Neutrophil (primary cell): ENCODE measurements around the gene ULK2.

Experiments
- H3K27ac ChIP-seq: fragments of 200-600 bp; sonication (generic); 2 replicates; pipeline ENCODE4 v1.5.1; 2016; ENCODE audit warnings: mild to moderate bottlenecking, moderate library complexity
- H3K27me3 ChIP-seq: fragments of 200-600 bp; sonication (generic); 2 replicates; pipeline ENCODE4 v1.6.0; 2016; ENCODE audit warnings: mild to moderate bottlenecking
- H3K36me3 ChIP-seq: fragments of 200-600 bp; sonication (generic); 2 replicates; pipeline ENCODE4 v1.5.1; 2017
- H3K4me1 ChIP-seq, 2 experiments: fragments of 200-600 bp in 1 of 2; sonication (generic) in 1 of 2; 1 replicate in 1 of 2; 2 replicates in 1 of 2; pipeline versions ENCODE4 v1.5.1 to v1.6.1; 2013 to 2016; ENCODE audit warnings: low read depth in 1 of 2, low read length in 1 of 2, mild to moderate bottlenecking in 1 of 2, moderate library complexity in 1 of 2; ENCODE audit not compliant: control insufficient read depth in 1 of 2, insufficient read depth in 1 of 2
- H3K4me3 ChIP-seq, 2 experiments: fragments of 200-600 bp in 1 of 2; sonication (generic) in 1 of 2; 1 replicate in 1 of 2; 2 replicates in 1 of 2; pipeline ENCODE4 v1.5.1; 2013 to 2016; ENCODE audit warnings: low read depth in 1 of 2, low read length in 1 of 2, mild to moderate bottlenecking in 1 of 2, moderate library complexity in 1 of 2
- H3K9me3 ChIP-seq: fragments of 200-600 bp; sonication (generic); 2 replicates; pipeline ENCODE4 v1.5.1; 2016
- CTCF ChIP-seq: fragments of 200-600 bp; sonication (generic); IDR thresholded peaks from 2 replicates; pipeline ENCODE4 v1.5.1; 2016; ENCODE audit warnings: antibody characterized with exemption

Gene ULK2

GRCh38 chr17:19739241-19740201 lies 128.2 kb downstream of the ULK2 start:
- TF ChIP-seq CTCF, result no peak
- Histone ChIP-seq H3K27ac (no peak overlapping the region), H3K27me3 (peaks cover 5% of the 10 kb centered on the region), H3K9me3 (no peaks in the 10 kb centered on the region), H3K36me3 (no peaks in the 10 kb centered on the region), H3K4me1 (peaks cover 2 to 3% of the 10 kb centered on the region in 2 experiments), H3K4me3 (no peak overlapping the region)

DNA sequence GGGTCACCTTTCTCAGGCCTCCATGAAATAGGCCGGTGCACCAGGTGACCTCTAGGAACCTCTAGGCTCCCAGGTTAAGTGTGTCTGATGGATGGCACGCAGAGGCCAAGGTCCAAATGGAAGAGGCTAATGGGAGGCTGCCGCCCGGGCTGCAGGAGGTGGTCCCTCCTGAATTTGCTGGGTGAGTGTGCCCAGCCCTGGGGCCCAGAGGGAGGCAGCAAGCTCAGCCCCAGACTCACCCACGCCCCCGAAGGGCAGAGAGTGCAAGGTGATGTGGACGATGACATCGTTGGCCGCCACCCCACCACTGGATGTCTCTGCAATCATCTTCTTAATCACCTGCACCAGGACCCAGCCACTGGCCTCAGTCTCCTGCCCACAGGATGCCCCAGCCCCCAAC lies 129.0 kb downstream of the ULK2 start:
- TF ChIP-seq CTCF, result no peak
- H3K9me3 ChIP-seq, result no peaks in the 10 kb centered on the region
- no peaks in the 10 kb centered on the region for H3K27me3 ChIP-seq
- no peaks in the 10 kb centered on the region for H3K36me3 ChIP-seq
- H3K4me1 ChIP-seq, result no peaks in the 10 kb centered on the region
- no peak overlapping the region for H3K27ac ChIP-seq
- H3K4me3 ChIP-seq, result no peak overlapping the region

- no peaks in the 10 kb centered on the region for H3K36me3 ChIP-seq
- H3K27me3 ChIP-seq, result no peaks in the 10 kb centered on the region
- no peaks in the 10 kb centered on the region for H3K9me3 ChIP-seq
- H3K4me1 ChIP-seq, result no peaks in the 10 kb centered on the region
- no peak overlapping the region for H3K4me3 ChIP-seq
- TF ChIP-seq CTCF, result no peak
- H3K27ac ChIP-seq, result no peak overlapping the region
Observed at GRCh38 chr17:19738073-19738449, 129.7 kb downstream of the ULK2 start.

DNA sequence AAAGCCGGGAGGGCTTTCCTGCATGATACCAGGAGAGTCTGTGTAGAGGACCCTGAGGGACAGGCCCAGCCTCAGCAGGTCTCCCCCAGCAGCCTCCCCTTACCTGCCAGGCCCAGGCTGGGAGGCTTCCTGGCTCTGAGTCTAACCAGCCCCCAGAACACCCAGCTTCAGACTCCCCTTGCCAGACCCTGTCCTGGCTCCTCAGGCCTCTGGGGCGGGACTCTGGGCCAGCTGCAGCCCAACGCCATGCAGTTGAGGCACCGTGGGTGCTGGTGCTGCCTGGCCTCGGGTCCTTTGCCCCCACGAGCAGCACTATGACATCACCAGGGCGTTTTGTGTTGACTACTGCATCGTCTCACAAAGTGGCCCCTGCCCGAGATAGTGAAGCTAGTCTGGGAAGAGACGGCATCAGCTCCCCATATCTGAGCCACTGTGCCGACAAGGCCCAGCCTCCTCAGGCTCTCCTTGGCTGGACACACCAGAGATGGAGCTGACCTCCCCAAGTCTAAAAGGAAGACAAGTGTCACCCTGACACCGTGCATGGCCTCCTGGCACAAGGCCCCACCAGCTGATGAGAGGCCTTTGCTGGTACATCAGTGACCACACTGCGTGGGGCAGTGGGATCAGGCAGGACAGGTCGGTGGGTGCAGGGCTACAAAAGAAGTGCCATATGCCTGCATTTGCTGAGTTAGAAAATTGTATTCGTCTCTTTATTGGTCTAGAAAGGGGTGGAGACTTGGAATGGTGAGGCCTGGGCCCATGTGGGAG lies 130.2 kb downstream of the ULK2 start:
- Histone ChIP-seq H3K9me3 (no peaks in the 10 kb centered on the region), H3K4me3 (no peak overlapping the region), H3K27ac (no peak overlapping the region), H3K27me3 (no peaks in the 10 kb centered on the region), H3K36me3 (no peaks in the 10 kb centered on the region), H3K4me1 (no peaks in the 10 kb centered on the region)
- no peak for TF ChIP-seq CTCF

- TF ChIP-seq CTCF, result no peak
- Histone ChIP-seq H3K27me3 (no peaks in the 10 kb centered on the region), H3K27ac (no peak overlapping the region)
Observed at GRCh38 chr17:19736071-19736470, 131.7 kb downstream of the ULK2 start.

More at GRCh38 chr17:19736071-19736470, 131.7 kb downstream of the ULK2 start:
- H3K4me1 ChIP-seq, result no peaks in the 10 kb centered on the region
- H3K4me3 ChIP-seq, result no peak overlapping the region
- no peaks in the 10 kb centered on the region for H3K9me3 ChIP-seq
- no peaks in the 10 kb centered on the region for H3K36me3 ChIP-seq
